MV-4-11 (cell line): Measurements from ENCODE around the gene SPACDR.

Source experiments
- DNase-seq: peaks from one replicate; lab custom pipeline; 2025; lab: John Stamatoyannopoulos, UW

The SPACDR gene

GRCh38 chr7:100434297-100435144, 29.5 kb downstream of the SPACDR start:
- DNase-seq = no peak

GRCh38 chr7:100433592-100434296, 30.3 kb downstream of the SPACDR start:
- DNase-seq = no peak

GRCh38 chr7:100433276-100433591, 30.8 kb downstream of the SPACDR start:
- no peak for DNase-seq

GRCh38 chr7:100432621-100433275, 31.3 kb downstream of the SPACDR start:
- no peak for DNase-seq

- no peak for DNase-seq
Observed at GRCh38 chr7:100432053-100432452, 32.0 kb downstream of the SPACDR start.

GRCh38 chr7:100431286-100431735, 32.7 kb downstream of the SPACDR start:
- no peak for DNase-seq

GRCh38 chr7:100430493-100431285, 33.4 kb downstream of the SPACDR start:
- DNase-seq = peak; percentile 49

GRCh38 chr7:100429637-100430492, 34.2 kb downstream of the SPACDR start, which contains the start of gene MEPCE:
Gene MEPCE (plus strand): TSS chr7:100429831. CDS start chr7:100430019, 188 bp downstream.
- peak; percentile 88 for DNase-seq

GRCh38 chr7:100428967-100429636, 35.0 kb downstream of the SPACDR start:
- peak; percentile 99 for DNase-seq

GRCh38 chr7:100428199-100428966, 35.7 kb downstream of the SPACDR start, which contains the start of gene ZCWPW1:
Gene ZCWPW1 (minus strand): TSS chr7:100428703. CDS start chr7:100420649, 8,054 bp downstream.
- peak; percentile 97 for DNase-seq

- no peak for DNase-seq
Observed at GRCh38 chr7:100427762-100428198, 36.3 kb downstream of the SPACDR start.

GRCh38 chr7:100426516-100426915, 37.5 kb downstream of the SPACDR start:
- DNase-seq = no peak

- no peak for DNase-seq
Observed at GRCh38 chr7:100425347-100425746, 38.7 kb downstream of the SPACDR start.

- no peak for DNase-seq
Observed at GRCh38 chr7:100423315-100423714, 40.7 kb downstream of the SPACDR start.

GRCh38 chr7:100419660-100420226, 44.3 kb downstream of the SPACDR start:
- DNase-seq = no peak

- no peak for DNase-seq
Observed at GRCh38 chr7:100418930-100419659, 45.0 kb downstream of the SPACDR start.

GRCh38 chr7:100415448-100415847, 48.6 kb downstream of the SPACDR start:
- no peak for DNase-seq

- no peak for DNase-seq
Observed at GRCh38 chr7:100413889-100414288, 50.2 kb downstream of the SPACDR start.
